ENCODE data around the gene RBBP8NL.
A peak's percentile ranks its signal among the peaks of the same experiment; 100 is the strongest.

- TF ChIP-seq CTCF (IDR thresholded peaks at IDR 0.05): peak; percentile 86 to 93 (median 91)
- peak in 1 of 2 donors; percentile 10 for TF ChIP-seq EP300 (IDR thresholded peaks at IDR 0.05)
- TF ChIP-seq POLR2A (IDR thresholded peaks at IDR 0.05): no peak
These were observed 44.8 kb downstream of the RBBP8NL start for GRCh38 chr20:62382306-62383198.

Data from tibial nerve (tissue), 4 donors.